ENCODE results near the gene KRT82.

The KRT82 gene

GRCh38 chr12:52358575-52359350 is 47.4 kb downstream of the KRT82 start:
- Mint-ChIP-seq H3K9me3 (no peaks in the 10 kb centered on the region), H3K4me3 (no peak overlapping the region), H3K36me3 (ENCODE audit: low read depth) (no peaks in the 10 kb centered on the region), H3K4me1 (peaks cover 25% of the 10 kb centered on the region), H3K27ac (no peak overlapping the region), H3K27me3 (no peaks in the 10 kb centered on the region)
- ATAC-seq, result peak; percentile 87
- peak; percentile 26 for DNase-seq

GRCh38 chr12:52356762-52357580 is 49.2 kb downstream of the KRT82 start:
- Mint-ChIP-seq H3K27me3 (no peaks in the 10 kb centered on the region), H3K4me3 (no peak overlapping the region), H3K27ac (no peak overlapping the region), H3K9me3 (no peaks in the 10 kb centered on the region), H3K36me3 (ENCODE audit: low read depth) (no peaks in the 10 kb centered on the region), H3K4me1 (peaks cover 36% of the 10 kb centered on the region)
- DNase-seq (no peak), ATAC-seq (no peak)

DNA sequence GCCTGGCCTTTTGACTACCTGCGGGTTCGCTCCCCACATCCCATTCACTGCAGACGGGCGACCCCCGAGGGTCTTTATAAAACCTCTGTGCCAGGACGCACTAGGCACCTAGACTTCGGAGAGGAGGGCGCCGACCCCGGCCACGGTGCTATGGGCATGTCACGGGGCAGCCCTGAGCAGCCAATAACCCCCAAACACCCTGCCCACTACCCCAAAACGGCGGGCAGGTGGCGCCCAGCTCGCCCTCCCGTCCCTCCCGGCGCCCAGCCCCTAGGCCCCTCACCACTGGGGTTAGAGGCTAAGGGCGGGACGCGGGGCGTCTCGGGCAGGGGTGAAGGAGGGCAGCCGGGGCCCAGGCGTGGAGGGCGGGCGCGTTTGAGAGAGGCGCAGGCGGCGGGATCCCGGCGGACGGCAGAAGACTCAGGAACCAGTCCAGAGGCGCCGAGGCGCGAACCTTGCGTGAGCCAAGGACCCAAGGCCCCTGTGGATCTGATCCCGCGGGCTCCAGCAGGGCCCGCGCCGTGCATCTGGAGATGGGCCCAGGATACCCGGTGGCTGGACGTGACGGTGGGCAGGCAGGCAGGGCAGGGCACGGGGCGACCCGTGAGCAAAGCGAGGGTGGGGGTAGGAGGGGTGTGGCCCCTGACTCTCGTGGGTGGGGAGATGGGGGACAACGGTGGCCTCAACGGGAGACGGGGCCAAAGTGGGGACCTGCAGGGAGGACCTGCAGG is 49.9 kb downstream of the KRT82 start:
- no peak for DNase-seq
- H3K4me3 Mint-ChIP-seq, result no peak overlapping the region
- H3K36me3 Mint-ChIP-seq (ENCODE audit: low read depth), result no peaks in the 10 kb centered on the region
- no peak overlapping the region for H3K27ac Mint-ChIP-seq
- no peak for ATAC-seq
- peaks cover 1% of the 10 kb centered on the region for H3K27me3 Mint-ChIP-seq
- no peaks in the 10 kb centered on the region for H3K9me3 Mint-ChIP-seq
- peaks cover 36% of the 10 kb centered on the region for H3K4me1 Mint-ChIP-seq

DNA sequence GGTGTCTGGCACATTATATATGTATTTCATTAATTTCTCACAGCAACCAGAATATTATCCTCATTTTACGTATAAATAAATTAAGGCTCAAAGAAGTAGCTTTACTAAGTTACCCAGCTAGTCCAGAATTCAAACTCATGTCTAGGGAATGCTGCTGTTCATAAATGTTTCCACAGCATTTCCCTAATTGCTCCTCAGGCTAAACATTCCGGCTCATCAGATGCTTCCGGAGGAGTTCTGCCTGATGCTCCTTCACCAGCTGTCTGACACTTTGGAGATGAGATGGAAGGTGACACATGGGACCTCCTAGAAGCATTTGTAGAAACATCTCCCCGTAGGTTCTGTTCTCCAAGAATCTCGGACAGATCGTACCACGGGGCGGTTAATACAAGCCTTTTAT is 51.0 kb downstream of the KRT82 start:
- ATAC-seq (no peak), DNase-seq (no peak)
- Mint-ChIP-seq H3K4me1 (peaks cover 40% of the 10 kb centered on the region), H3K4me3 (no peak overlapping the region), H3K9me3 (no peaks in the 10 kb centered on the region), H3K27me3 (peaks cover 6% of the 10 kb centered on the region), H3K27ac (no peak overlapping the region), H3K36me3 (ENCODE audit: low read depth) (no peaks in the 10 kb centered on the region)

DNA sequence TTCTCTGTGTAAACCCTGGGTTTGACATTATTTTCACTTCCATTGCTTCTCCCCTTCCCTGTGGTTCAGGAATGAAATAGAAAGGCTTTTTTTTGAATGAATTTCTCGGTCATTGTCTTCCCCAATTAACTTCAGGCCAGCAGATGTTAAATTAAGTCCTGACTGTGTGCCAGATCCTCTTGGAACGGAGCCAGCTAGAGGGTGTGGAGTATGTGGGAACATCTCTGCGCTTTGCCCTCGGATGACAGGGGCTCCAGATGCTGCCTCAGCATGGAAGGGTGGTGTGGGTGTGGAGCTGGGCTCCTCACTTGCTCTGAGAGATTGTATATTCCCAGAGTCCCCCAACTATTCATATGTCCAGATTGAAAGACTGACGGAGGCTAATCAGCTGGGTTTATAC is 51.9 kb downstream of the KRT82 start:
- DNase-seq (no peak), ATAC-seq (no peak)
- Mint-ChIP-seq H3K4me1 (peaks cover 36% of the 10 kb centered on the region), H3K4me3 (no peak overlapping the region), H3K27me3 (peaks cover 6% of the 10 kb centered on the region), H3K9me3 (no peaks in the 10 kb centered on the region), H3K27ac (no peak overlapping the region), H3K36me3 (ENCODE audit: low read depth) (no peaks in the 10 kb centered on the region)

GRCh38 chr12:52353766-52354165 is 52.4 kb downstream of the KRT82 start:
- no peak for DNase-seq
- ATAC-seq, result no peak
- H3K9me3 Mint-ChIP-seq, result no peaks in the 10 kb centered on the region
- no peaks in the 10 kb centered on the region for H3K36me3 Mint-ChIP-seq (ENCODE audit: low read depth)
- H3K4me1 Mint-ChIP-seq, result peaks cover 32% of the 10 kb centered on the region
- no peak overlapping the region for H3K27ac Mint-ChIP-seq
- H3K27me3 Mint-ChIP-seq, result peaks cover 6% of the 10 kb centered on the region
- H3K4me3 Mint-ChIP-seq, result no peak overlapping the region

GRCh38 chr12:52352951-52353350 is 53.2 kb downstream of the KRT82 start:
- DNase-seq (no peak), ATAC-seq (no peak)
- Mint-ChIP-seq H3K27me3 (peaks cover 6% of the 10 kb centered on the region), H3K4me1 (peaks cover 24% of the 10 kb centered on the region), H3K4me3 (no peak overlapping the region), H3K9me3 (no peaks in the 10 kb centered on the region), H3K27ac (no peak overlapping the region), H3K36me3 (ENCODE audit: low read depth) (no peaks in the 10 kb centered on the region)

- peak; percentile 85 for ATAC-seq
- H3K9me3 Mint-ChIP-seq, result no peaks in the 10 kb centered on the region
- no peaks in the 10 kb centered on the region for H3K36me3 Mint-ChIP-seq (ENCODE audit: low read depth)
- no peak overlapping the region for H3K4me3 Mint-ChIP-seq
- H3K27ac Mint-ChIP-seq, result peak overlapping the region; percentile 11
- peaks cover 18% of the 10 kb centered on the region for H3K4me1 Mint-ChIP-seq
- H3K27me3 Mint-ChIP-seq, result peaks cover 6% of the 10 kb centered on the region
- peak; percentile 39 for DNase-seq
These were observed 54.7 kb downstream of the KRT82 start for GRCh38 chr12:52351196-52352059.

- Mint-ChIP-seq H3K4me1 (peaks cover 18% of the 10 kb centered on the region), H3K27me3 (peaks cover 6% of the 10 kb centered on the region), H3K36me3 (ENCODE audit: low read depth) (no peaks in the 10 kb centered on the region), H3K4me3 (no peak overlapping the region), H3K27ac (no peak overlapping the region), H3K9me3 (no peaks in the 10 kb centered on the region)
- DNase-seq (no peak), ATAC-seq (no peak)
These were observed 55.3 kb downstream of the KRT82 start for GRCh38 chr12:52350786-52351185.

DNA sequence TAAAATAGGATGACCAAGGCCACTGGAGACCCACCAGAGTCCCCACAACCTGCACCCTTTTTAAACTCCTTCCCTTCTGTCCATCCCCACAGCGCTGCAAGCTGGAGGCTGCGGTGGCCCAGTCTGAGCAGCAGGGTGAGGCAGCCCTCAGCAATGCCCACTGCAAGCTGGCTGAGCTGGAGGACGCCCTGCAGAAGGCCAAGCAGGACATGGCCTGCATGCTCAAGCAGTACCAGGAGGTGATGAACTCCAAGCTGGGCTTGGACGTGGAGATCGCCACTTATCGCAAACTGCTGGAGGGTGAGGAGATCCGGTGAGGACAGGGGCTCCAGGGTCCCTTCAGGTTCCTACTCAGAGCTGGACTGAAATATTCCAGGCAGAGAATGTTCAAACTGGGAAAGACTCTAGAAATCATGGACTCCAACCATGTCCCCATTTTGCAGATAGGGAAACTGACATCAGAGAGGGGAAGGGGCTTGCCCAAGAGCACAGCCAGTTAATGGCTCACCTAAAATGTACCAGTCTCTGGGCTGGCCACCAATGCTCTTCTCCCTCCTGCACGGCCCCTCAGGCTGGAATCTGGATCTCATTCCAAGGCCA is 56.0 kb downstream of the KRT82 start:
- Mint-ChIP-seq H3K4me1 (peaks cover 18% of the 10 kb centered on the region), H3K36me3 (ENCODE audit: low read depth) (no peaks in the 10 kb centered on the region), H3K27ac (no peak overlapping the region), H3K4me3 (no peak overlapping the region), H3K27me3 (peaks cover 6% of the 10 kb centered on the region), H3K9me3 (no peaks in the 10 kb centered on the region)
- ATAC-seq, result no peak
- DNase-seq, result no peak

DNA sequence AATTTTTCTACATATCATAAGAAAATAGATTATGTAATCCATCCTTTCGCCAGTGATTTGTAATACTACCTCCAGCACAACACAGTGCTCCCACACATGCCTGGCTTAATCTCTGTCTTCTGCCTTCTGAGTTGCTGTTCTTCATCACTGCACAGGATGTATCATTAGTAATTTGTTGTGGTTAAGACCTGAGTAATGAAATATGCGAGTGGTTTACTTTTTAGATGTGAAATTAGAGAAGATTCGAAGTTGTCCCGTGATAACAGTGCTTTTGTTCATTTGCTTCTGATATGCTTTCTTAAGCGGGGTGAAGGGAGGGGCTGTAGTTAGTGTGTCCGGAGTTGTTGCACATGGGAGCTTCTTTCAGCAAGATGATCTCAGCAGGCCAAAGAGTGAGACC is 56.9 kb downstream of the KRT82 start:
- Mint-ChIP-seq H3K27ac (no peak overlapping the region), H3K27me3 (peaks cover 6% of the 10 kb centered on the region), H3K4me1 (peaks cover 18% of the 10 kb centered on the region), H3K9me3 (no peaks in the 10 kb centered on the region), H3K36me3 (ENCODE audit: low read depth) (no peaks in the 10 kb centered on the region), H3K4me3 (no peak overlapping the region)
- no peak for ATAC-seq
- DNase-seq, result no peak

DNA sequence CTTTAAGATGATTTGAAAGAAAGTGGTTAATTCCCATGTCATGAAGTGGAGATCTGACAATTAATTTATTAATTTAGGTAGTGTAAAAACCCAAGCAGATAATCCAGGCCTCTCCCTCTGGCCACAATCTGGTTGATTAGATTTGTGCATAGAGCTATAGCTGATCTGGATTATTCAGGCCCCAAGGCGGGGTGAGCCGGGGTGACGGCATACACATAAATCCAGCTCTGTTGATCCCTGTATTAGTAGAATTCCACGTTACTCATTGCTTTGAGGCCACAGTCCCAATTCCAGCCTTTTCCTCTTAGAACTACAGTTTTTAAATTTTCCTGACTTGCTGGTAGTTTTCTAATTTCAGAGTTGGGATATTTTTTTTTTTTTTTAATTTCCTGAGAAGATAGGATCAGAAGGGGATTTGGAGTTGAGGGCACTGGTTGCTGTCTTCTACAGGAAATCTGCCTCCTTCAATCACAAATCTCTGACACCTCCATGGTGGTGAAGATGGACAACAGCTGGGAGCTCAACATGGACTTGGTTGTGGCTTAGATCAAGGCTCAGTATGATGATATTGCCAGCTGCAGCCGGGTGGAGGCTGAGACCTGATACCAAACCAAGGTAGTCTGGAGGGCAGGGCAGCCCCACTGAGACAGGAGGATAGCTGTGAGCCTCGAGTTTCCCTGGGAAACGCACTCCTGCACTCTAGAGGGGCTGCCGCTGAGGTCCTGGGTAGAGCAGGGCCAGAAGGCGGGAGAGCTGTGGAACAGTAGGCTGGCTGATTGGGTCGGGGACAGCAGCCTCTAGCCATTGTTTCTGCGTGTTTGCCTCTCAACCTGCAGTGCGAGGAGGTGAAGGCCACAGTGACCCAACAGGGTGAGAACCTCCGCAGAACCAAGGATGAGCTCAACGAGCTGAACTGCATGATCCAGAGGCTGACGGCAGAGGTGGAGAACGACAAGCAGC is 58.3 kb downstream of the KRT82 start:
- H3K9me3 Mint-ChIP-seq, result no peaks in the 10 kb centered on the region

GRCh38 chr12:52347016-52347415 is 59.1 kb downstream of the KRT82 start:
- no peak for ATAC-seq

More for the DNA sequence above, 58.3 kb downstream of the KRT82 start:
- peaks cover 6% of the 10 kb centered on the region for H3K27me3 Mint-ChIP-seq
- no peaks in the 10 kb centered on the region for H3K36me3 Mint-ChIP-seq (ENCODE audit: low read depth)
- H3K4me3 Mint-ChIP-seq, result no peak overlapping the region
- peaks cover 16% of the 10 kb centered on the region for H3K4me1 Mint-ChIP-seq
- ATAC-seq, result no peak
- no peak for DNase-seq
- H3K27ac Mint-ChIP-seq, result no peak overlapping the region

More at GRCh38 chr12:52347016-52347415, 59.1 kb downstream of the KRT82 start:
- Mint-ChIP-seq H3K4me3 (no peak overlapping the region), H3K27me3 (peaks cover 6% of the 10 kb centered on the region), H3K36me3 (ENCODE audit: low read depth) (no peaks in the 10 kb centered on the region), H3K27ac (no peak overlapping the region), H3K9me3 (no peaks in the 10 kb centered on the region), H3K4me1 (peaks cover 8% of the 10 kb centered on the region)
- no peak for DNase-seq
